Upper lobe of right lung (tissue), 1 donor: ENCODE results near the gene AKAP8L. TPM values are rescaled to one million over a fixed set of nuclear protein-coding genes. Genes with fewer than 3 reads are reported as not detected.

Experiments
- ATAC-seq: fragments of 200-7000 bp; cut with Tn5 transposase; one replicate; pipeline ENCODE4 v1.9.1; 2020; ENCODE audit warnings: mild to moderate bottlenecking, moderate library complexity
- DNase-seq: peaks from one replicate; pipeline ENCODE4 v3.0.0-alpha.2; 2020
- H3K27ac ChIP-seq: fragments of 200-600 bp; one replicate; pipeline ENCODE4 v1.8.0; 2022
- H3K27me3 ChIP-seq: fragments of 200-600 bp; one replicate; pipeline ENCODE4 v1.8.0; 2022; ENCODE audit warnings: mild to moderate bottlenecking
- H3K36me3 ChIP-seq: fragments of 200-600 bp; one replicate; pipeline ENCODE4 v1.8.0; 2022
- H3K4me1 ChIP-seq: fragments of 200-600 bp; one replicate; pipeline ENCODE4 v1.8.0; 2022
- H3K4me3 ChIP-seq: fragments of 200-600 bp; one replicate; pipeline ENCODE4 v1.8.0; 2022; ENCODE audit warnings: mild to moderate bottlenecking
- H3K9me3 ChIP-seq: fragments of 200-600 bp; one replicate; pipeline ENCODE4 v1.8.0; 2022
- intact Hi-C: fragments of 100-400 bp; cut with DNase I; formaldehyde crosslinking; loops from one replicate; pipeline ENCODE4 v1.11.0; 2022
- total RNA-seq: library from RNA; stranded (reverse); fragmentation: NEBNext Ultra II Directional; extraction: Animal tissue kit (Norgen Biotek cat#: 25700); gene quantifications from one replicate; pipeline ENCODE4 v1.2.1, GENCODE V29; 2021
- TF ChIP-seq, protein P1 (sequence below): fragments of 200-600 bp; IDR thresholded peaks from one replicate; pipeline ENCODE4 v1.8.0; 2022; ENCODE audit warnings: antibody characterized with exemption
- donor health status: DM: no; HTN: yes; CAD: no; lungs with severe emphysema.

AKAP8L gene
- total RNA-seq, 1 donor from 2014 or later = 95.5 TPM

DNA sequence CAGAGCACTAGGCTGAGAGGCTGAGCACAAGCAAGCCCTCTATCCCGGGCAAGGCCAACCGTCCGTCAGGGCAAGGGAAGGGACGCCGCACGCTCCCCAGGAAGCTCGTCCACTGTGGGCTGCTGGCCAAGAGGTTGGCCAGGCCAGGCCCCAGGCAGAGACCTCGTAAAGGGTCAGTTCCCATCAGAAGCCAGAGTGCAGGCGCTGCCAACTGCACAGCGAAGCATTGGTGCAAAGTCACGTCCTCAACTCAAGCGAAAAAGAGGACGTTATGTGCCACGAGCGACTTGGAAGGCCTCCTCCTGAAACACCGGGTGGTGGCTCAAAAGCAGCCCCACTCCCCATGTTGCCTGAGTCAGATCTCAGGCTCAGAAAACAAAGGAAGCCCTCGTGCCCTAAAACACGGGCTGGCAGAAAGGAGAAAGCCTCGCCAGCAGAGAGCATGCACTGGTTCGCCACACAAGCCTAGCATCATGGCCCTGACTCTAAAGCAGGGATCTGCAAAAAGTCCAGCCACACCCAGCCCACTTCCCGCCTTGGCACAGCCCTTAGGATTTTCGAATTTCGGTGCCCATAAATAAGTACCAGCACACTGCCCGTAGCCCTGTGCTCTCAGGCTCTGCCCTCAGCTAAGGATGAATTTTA lies 43.9 kb downstream of the AKAP8L start:
- Histone ChIP-seq H3K9me3 (no peaks in the 10 kb centered on the region), H3K27ac (peak overlapping the region; percentile 60), H3K36me3 (peaks cover 44% of the 10 kb centered on the region), H3K4me3 (no peak overlapping the region), H3K4me1 (peaks cover 38% of the 10 kb centered on the region), H3K27me3 (no peaks in the 10 kb centered on the region)
- ATAC-seq = no peak
- intact Hi-C loops = no loop called here
- TF ChIP-seq, protein P1, sequence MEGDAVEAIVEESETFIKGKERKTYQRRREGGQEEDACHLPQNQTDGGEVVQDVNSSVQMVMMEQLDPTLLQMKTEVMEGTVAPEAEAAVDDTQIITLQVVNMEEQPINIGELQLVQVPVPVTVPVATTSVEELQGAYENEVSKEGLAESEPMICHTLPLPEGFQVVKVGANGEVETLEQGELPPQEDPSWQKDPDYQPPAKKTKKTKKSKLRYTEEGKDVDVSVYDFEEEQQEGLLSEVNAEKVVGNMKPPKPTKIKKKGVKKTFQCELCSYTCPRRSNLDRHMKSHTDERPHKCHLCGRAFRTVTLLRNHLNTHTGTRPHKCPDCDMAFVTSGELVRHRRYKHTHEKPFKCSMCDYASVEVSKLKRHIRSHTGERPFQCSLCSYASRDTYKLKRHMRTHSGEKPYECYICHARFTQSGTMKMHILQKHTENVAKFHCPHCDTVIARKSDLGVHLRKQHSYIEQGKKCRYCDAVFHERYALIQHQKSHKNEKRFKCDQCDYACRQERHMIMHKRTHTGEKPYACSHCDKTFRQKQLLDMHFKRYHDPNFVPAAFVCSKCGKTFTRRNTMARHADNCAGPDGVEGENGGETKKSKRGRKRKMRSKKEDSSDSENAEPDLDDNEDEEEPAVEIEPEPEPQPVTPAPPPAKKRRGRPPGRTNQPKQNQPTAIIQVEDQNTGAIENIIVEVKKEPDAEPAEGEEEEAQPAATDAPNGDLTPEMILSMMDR = no peak
- DNase-seq = no peak

GRCh38 chr19:15374105-15374651 lies 44.6 kb downstream of the AKAP8L start:
- Histone ChIP-seq H3K27me3 (no peaks in the 10 kb centered on the region), H3K4me3 (no peak overlapping the region), H3K4me1 (peaks cover 38% of the 10 kb centered on the region), H3K36me3 (peaks cover 52% of the 10 kb centered on the region), H3K27ac (peak overlapping the region; percentile 60), H3K9me3 (no peaks in the 10 kb centered on the region)
- intact Hi-C loops = no loop called here
- DNase-seq = no peak
- no peak for ATAC-seq
- TF ChIP-seq, protein P1 = no peak

GRCh38 chr19:15373644-15374043 lies 45.1 kb downstream of the AKAP8L start:
- Histone ChIP-seq H3K27me3 (no peaks in the 10 kb centered on the region), H3K27ac (no peak overlapping the region), H3K36me3 (peaks cover 57% of the 10 kb centered on the region), H3K9me3 (no peaks in the 10 kb centered on the region), H3K4me3 (no peak overlapping the region), H3K4me1 (peaks cover 38% of the 10 kb centered on the region)
- intact Hi-C loops = no loop called here
- DNase-seq (no peak), ATAC-seq (no peak)
- TF ChIP-seq, protein P1 = no peak

- no peak for ATAC-seq
- Histone ChIP-seq H3K4me3 (no peak overlapping the region), H3K36me3 (peaks cover 64% of the 10 kb centered on the region), H3K27me3 (no peaks in the 10 kb centered on the region), H3K9me3 (no peaks in the 10 kb centered on the region), H3K4me1 (peaks cover 37% of the 10 kb centered on the region), H3K27ac (no peak overlapping the region)
- TF ChIP-seq, protein P1 = no peak
- intact Hi-C loops = no loop called here
- no peak for DNase-seq
Observed at GRCh38 chr19:15372891-15373301, 45.9 kb downstream of the AKAP8L start.

DNA sequence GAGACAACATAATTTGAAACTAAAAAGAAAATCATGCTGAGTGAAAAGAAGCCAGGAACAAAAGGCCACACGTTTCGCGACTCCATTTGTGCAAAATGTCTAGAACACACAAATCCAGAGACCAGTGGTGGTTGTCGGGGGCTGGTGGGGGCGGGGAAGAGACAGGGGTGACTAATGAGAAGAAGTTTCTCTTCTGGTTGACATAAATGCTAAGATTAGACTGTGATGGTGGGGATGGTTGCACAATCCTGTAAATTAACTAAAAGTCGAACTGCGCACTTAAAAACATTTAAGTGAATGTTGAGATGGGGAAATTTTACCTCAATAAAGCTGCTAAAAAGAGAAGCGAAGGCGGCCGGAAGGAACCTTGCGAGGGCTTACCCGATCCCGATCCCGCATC lies 46.3 kb downstream of the AKAP8L start:
- DNase-seq (no peak), ATAC-seq (no peak)
- Histone ChIP-seq H3K4me1 (peaks cover 32% of the 10 kb centered on the region), H3K4me3 (no peak overlapping the region), H3K27ac (no peak overlapping the region), H3K27me3 (no peaks in the 10 kb centered on the region), H3K9me3 (no peaks in the 10 kb centered on the region), H3K36me3 (peaks cover 69% of the 10 kb centered on the region)
- intact Hi-C loops = no loop called here
- TF ChIP-seq, protein P1 = no peak
